Ovary (tissue), 3 donors: ENCODE data around the gene TXNRD2.

ENCODE experiments used
- CTCF ChIP-seq, 3 donors: fragments of 450-650 bp in 2 of 3; fragments of 200-600 bp in 1 of 3; IDR thresholded peaks; one replicate each; pipeline versions ENCODE4 v1.5.1 to v1.8.0; 2016 to 2022; ENCODE audit warnings: antibody characterized with exemption in 3 of 3, mild to moderate bottlenecking in 1 of 3
- EP300 ChIP-seq: sonication (generic); formaldehyde crosslinking; IDR thresholded peaks from one replicate; pipeline ENCODE4 v1.6.1; 2017; ENCODE audit warnings: antibody characterized with exemption
- POLR2A ChIP-seq: fragments of 450-650 bp; IDR thresholded peaks from one replicate; pipeline ENCODE4 v1.6.1; 2017; ENCODE audit warnings: antibody characterized with exemption, mild to moderate bottlenecking, moderate library complexity
- donor health status: DM: no; HTN: no; CAD: no.

- TF ChIP-seq CTCF (IDR thresholded peaks at IDR 0.05) (no peak), POLR2A (no peak), EP300 (no peak)
Observed at GRCh38 chr22:19927696-19928095, 13.9 kb downstream of the TXNRD2 start.
